CD4-positive, alpha-beta T cell treated with Interleukin-2 at 100 ng/mL for 4 hours (primary cell): ENCODE results near the gene FOXL3.

ENCODE experiments used
- DNase-seq: peaks from one replicate; pipeline ENCODE4 v3.0.0-alpha.2; 2020; ENCODE audit warnings: low spot score

FOXL3 gene

GRCh38 chr7:266851-267840 is 22.8 kb upstream of the FOXL3 start:
- no peak for DNase-seq

- no peak for DNase-seq
Measured at GRCh38 chr7:268991-269390, 21.0 kb upstream of the FOXL3 start.

GRCh38 chr7:269721-270120 is 20.2 kb upstream of the FOXL3 start:
- DNase-seq = no peak

GRCh38 chr7:270351-270983 is 19.5 kb upstream of the FOXL3 start:
- no peak for DNase-seq

- no peak for DNase-seq
Measured at GRCh38 chr7:271266-272107, 18.5 kb upstream of the FOXL3 start.

- DNase-seq = no peak
Measured at GRCh38 chr7:272108-272615, 17.8 kb upstream of the FOXL3 start.

- DNase-seq = no peak
Measured at GRCh38 chr7:272631-273030, 17.3 kb upstream of the FOXL3 start.

- DNase-seq = no peak
Measured at GRCh38 chr7:273327-273726, 16.6 kb upstream of the FOXL3 start.

GRCh38 chr7:274266-274665 is 15.7 kb upstream of the FOXL3 start:
- no peak for DNase-seq

- no peak for DNase-seq
Measured at GRCh38 chr7:276230-276835, 13.6 kb upstream of the FOXL3 start.

GRCh38 chr7:277228-277627 is 12.7 kb upstream of the FOXL3 start:
- DNase-seq = no peak

GRCh38 chr7:278081-278480 is 11.9 kb upstream of the FOXL3 start:
- DNase-seq = no peak

- DNase-seq = no peak
Measured at GRCh38 chr7:279821-280220, 10.1 kb upstream of the FOXL3 start.

GRCh38 chr7:280461-280860 is 9.5 kb upstream of the FOXL3 start:
- DNase-seq = no peak

- DNase-seq = no peak
Measured at GRCh38 chr7:281637-282036, 8.3 kb upstream of the FOXL3 start.

GRCh38 chr7:282621-283020 is 7.3 kb upstream of the FOXL3 start:
- DNase-seq = no peak

- DNase-seq = no peak
Measured at GRCh38 chr7:284762-285722, 4.9 kb upstream of the FOXL3 start.

- DNase-seq = no peak
Measured at GRCh38 chr7:285731-286130, 4.2 kb upstream of the FOXL3 start.

GRCh38 chr7:286266-286665 is 3.7 kb upstream of the FOXL3 start:
- DNase-seq = no peak

- DNase-seq = no peak
Measured at GRCh38 chr7:288671-289101, 1.3 kb upstream of the FOXL3 start.
